Mesothelial cell of epicardium (in vitro differentiated cells): ENCODE data around the gene OR1S2. TPM values are rescaled to one million over a fixed set of nuclear protein-coding genes. Genes with fewer than 3 reads are reported as not detected.

ENCODE experiments used
- DNase-seq, 2 experiments: peaks; one replicate each; pipeline ENCODE4 v3.0.0; 2021; ENCODE audit warnings: low spot score in 2 of 2; ENCODE audit not compliant: unreplicated experiment in 2 of 2
- H3K27ac Mint-ChIP-seq: 2 replicates; pipeline ENCODE4 v1.8.0; 2021; ENCODE audit warnings: mixed read lengths
- H3K27me3 Mint-ChIP-seq: 2 replicates; pipeline ENCODE4 v1.8.0; 2021; ENCODE audit warnings: low read depth, mixed read lengths
- H3K36me3 Mint-ChIP-seq: 2 replicates; pipeline ENCODE4 v1.8.0; 2021; ENCODE audit warnings: mixed read lengths
- H3K4me1 Mint-ChIP-seq: 2 replicates; pipeline ENCODE4 v1.8.0; 2021; ENCODE audit warnings: mixed read lengths
- H3K4me3 Mint-ChIP-seq: 2 replicates; pipeline ENCODE4 v1.8.0; 2021; ENCODE audit warnings: mild to moderate bottlenecking, moderate library complexity, mixed read lengths
- H3K9me3 Mint-ChIP-seq: 2 replicates; pipeline ENCODE4 v1.8.0; 2021; ENCODE audit warnings: mixed read lengths
- CTCF ChIP-seq: fragments of 200-600 bp; sonication (generic); IDR thresholded peaks from one replicate; pipeline ENCODE4 v1.5.0; 2021; ENCODE audit warnings: antibody characterized with exemption; ENCODE audit not compliant: unreplicated experiment
- total RNA-seq: library from RNA; stranded (reverse); gene quantifications from 3 replicates; pipeline ENCODE4 v1.2.1, GENCODE V29; 2021

OR1S2 gene
- total RNA-seq, 1 donor from 2014 or later = not detected

DNA sequence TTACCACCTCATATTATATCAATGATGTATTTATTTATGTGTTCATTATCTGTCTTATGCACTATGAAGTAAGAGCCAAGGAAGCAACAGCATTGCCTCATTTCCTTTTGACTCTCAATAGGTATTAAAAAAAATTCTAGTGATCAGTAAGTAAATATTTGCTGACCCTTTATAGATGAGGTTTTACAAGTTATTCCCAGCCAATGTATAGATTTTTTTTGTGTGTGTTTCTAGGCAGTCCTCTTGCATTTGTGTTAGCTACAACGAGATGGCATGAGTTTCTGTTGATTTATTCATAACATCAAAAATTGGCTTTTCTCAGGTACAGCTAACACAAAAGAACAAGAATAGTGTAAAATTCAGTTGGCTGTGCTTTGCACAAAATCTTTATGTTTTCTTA is 4.7 kb downstream of the OR1S2 start:
- Mint-ChIP-seq H3K36me3 (no peaks in the 10 kb centered on the region), H3K9me3 (peaks cover 53% of the 10 kb centered on the region)
- TF ChIP-seq CTCF = no peak

GRCh38 chr11:58195939-58196338 is 8.0 kb downstream of the OR1S2 start:
- no peak for DNase-seq
- Mint-ChIP-seq H3K9me3 (peaks cover 45% of the 10 kb centered on the region), H3K27me3 (no peaks in the 10 kb centered on the region), H3K27ac (no peak overlapping the region), H3K4me3 (no peak overlapping the region), H3K4me1 (no peaks in the 10 kb centered on the region), H3K36me3 (no peaks in the 10 kb centered on the region)
- no peak for TF ChIP-seq CTCF

More for the DNA sequence above, 4.7 kb downstream of the OR1S2 start:
- Mint-ChIP-seq H3K4me3 (no peak overlapping the region), H3K27me3 (no peaks in the 10 kb centered on the region), H3K4me1 (no peaks in the 10 kb centered on the region), H3K27ac (no peak overlapping the region)
- DNase-seq = no peak

DNA sequence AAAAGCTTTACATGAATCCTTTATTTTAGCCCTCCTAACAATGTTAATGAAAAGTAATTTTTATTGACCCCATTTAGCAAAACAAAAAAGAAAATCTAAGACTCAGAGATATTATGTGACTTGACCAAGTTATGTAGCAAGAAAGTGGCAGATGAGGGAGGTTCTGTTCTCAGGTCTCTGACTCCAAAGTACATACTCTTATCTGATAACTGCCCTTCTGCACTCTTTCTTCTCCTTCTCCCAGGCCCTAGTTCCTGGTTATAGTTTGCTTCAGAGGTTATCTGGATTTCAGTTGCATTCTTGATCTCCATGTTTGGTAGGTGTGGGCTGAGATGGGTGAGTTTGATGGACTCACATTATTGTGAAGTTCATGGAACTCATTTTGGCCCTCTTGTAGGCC is 10.6 kb downstream of the OR1S2 start:
- Mint-ChIP-seq H3K36me3 (no peaks in the 10 kb centered on the region), H3K4me3 (no peak overlapping the region), H3K27ac (no peak overlapping the region), H3K9me3 (peaks cover 26% of the 10 kb centered on the region), H3K27me3 (no peaks in the 10 kb centered on the region), H3K4me1 (no peaks in the 10 kb centered on the region)
- TF ChIP-seq CTCF = no peak
- no peak for DNase-seq

DNA sequence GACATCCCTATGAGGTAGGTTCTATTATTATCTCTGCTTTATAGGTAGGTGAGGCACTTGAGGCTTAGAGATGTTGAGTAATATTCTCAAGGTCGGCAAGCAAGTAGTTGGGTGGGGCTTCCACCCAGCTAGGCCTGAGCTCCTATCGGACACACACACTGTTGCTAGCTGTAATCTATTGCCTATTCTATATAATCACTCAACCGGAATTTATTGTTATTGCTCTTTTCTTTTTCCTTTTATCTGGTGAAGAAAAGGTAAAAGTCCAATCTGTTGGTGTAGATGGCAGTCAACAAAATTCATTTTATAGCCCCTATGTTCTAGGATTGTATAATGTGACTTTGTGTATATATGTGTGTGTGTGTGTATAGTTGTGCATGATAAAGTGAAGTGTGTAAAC is 11.7 kb downstream of the OR1S2 start:
- no peaks in the 10 kb centered on the region for H3K4me1 Mint-ChIP-seq
- H3K27ac Mint-ChIP-seq = no peak overlapping the region

DNA sequence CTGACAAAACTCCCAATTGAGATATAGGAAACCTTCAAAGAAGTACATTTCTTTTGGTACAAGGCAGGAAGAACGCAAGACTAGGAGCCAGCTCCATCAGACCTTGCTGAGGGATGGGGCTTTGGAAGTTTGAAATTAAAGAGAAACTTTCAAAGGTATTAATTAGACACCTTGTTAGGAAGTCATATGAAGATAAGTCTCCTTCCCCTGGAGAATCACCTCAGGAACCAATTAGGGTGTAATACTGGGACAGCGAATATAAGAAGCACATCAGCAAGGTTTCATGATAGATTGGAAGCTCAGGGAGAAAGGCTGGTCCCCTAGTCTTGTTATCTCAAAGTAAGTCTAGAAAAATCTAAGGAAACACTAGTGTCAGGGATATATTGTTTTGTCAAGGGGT is 15.2 kb downstream of the OR1S2 start, which contains the start of gene OR9Q2:
OR9Q2 (plus strand) TSS at position 301 of the 400 bp plus-strand sequence. CDS start 1,421 bp downstream, outside the sequence.
- Mint-ChIP-seq H3K9me3 (no peaks in the 10 kb centered on the region), H3K36me3 (no peaks in the 10 kb centered on the region), H3K4me3 (no peak within 1 kb of the TSS), H3K4me1 (no peaks in the 10 kb centered on the region), H3K27me3 (no peaks in the 10 kb centered on the region), H3K27ac (no peak within 1 kb of the TSS)
- no peak for TF ChIP-seq CTCF
- no peak for DNase-seq

More for the DNA sequence above, 11.7 kb downstream of the OR1S2 start:
- no peak for TF ChIP-seq CTCF
- Mint-ChIP-seq H3K9me3 (peaks cover 16% of the 10 kb centered on the region), H3K36me3 (no peaks in the 10 kb centered on the region), H3K4me3 (no peak overlapping the region), H3K27me3 (no peaks in the 10 kb centered on the region)
- DNase-seq = no peak

GRCh38 chr11:58186938-58187337 is 17.0 kb downstream of the OR1S2 start:
- H3K27me3 Mint-ChIP-seq = no peaks in the 10 kb centered on the region
- no peak overlapping the region for H3K27ac Mint-ChIP-seq
- no peaks in the 10 kb centered on the region for H3K4me1 Mint-ChIP-seq
- no peak for DNase-seq
- H3K4me3 Mint-ChIP-seq = no peak overlapping the region
- no peaks in the 10 kb centered on the region for H3K9me3 Mint-ChIP-seq
- TF ChIP-seq CTCF = no peak
- H3K36me3 Mint-ChIP-seq = no peaks in the 10 kb centered on the region
